A673 (cell line): ENCODE data around the gene NDUFB6.

Experiments used
- EZH2 ChIP-seq: fragments of 200-600 bp; sonication (generic); IDR thresholded peaks from 2 replicates; pipeline ENCODE4 v1.6.1; 2017; ENCODE audit warnings: borderline replicate concordance, low read depth, mild to moderate bottlenecking, mixed read lengths, antibody characterized with exemption, low read length; ENCODE audit not compliant: poor library complexity, severe bottlenecking
- TF ChIP-seq, protein P1 (sequence below): fragments of 300-800, 200-600 bp; sonication (generic); conservative IDR thresholded peaks from 2 replicates; pipeline ENCODE4 v1.5.1; 2017; ENCODE audit warnings: low read depth, mild to moderate bottlenecking, antibody characterized with exemption, low read length, moderate library complexity, mixed read lengths

DNA sequence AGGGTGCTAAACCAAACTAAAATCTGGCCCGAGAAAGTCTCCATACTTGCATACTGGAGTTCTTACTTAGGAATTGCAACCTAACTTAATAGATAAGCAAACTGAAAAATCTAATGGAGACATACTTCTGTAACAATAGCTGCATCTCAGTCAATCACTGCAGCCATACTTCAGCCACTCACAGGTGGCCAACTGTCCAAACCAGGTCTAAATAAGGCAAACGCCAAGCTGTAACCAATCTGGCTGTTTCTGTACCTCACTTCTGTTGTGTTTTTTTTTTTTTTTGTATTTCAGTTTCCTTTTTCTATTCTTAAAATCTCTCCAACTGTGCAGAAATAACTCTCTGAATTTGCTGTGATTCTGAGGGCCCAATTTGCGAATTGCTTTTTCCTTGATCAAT is 4.4 kb upstream of the NDUFB6 start:
- TF ChIP-seq, protein P1, sequence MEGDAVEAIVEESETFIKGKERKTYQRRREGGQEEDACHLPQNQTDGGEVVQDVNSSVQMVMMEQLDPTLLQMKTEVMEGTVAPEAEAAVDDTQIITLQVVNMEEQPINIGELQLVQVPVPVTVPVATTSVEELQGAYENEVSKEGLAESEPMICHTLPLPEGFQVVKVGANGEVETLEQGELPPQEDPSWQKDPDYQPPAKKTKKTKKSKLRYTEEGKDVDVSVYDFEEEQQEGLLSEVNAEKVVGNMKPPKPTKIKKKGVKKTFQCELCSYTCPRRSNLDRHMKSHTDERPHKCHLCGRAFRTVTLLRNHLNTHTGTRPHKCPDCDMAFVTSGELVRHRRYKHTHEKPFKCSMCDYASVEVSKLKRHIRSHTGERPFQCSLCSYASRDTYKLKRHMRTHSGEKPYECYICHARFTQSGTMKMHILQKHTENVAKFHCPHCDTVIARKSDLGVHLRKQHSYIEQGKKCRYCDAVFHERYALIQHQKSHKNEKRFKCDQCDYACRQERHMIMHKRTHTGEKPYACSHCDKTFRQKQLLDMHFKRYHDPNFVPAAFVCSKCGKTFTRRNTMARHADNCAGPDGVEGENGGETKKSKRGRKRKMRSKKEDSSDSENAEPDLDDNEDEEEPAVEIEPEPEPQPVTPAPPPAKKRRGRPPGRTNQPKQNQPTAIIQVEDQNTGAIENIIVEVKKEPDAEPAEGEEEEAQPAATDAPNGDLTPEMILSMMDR, result no peak
- no peak for TF ChIP-seq EZH2
